Bone marrow (tissue), 2 donors: Measurements from ENCODE around the gene RIMS3.

Source experiments
- DNase-seq, 2 donors: peaks; one replicate each; lab custom pipeline; 2025; lab: John Stamatoyannopoulos, UW

Gene RIMS3

DNA sequence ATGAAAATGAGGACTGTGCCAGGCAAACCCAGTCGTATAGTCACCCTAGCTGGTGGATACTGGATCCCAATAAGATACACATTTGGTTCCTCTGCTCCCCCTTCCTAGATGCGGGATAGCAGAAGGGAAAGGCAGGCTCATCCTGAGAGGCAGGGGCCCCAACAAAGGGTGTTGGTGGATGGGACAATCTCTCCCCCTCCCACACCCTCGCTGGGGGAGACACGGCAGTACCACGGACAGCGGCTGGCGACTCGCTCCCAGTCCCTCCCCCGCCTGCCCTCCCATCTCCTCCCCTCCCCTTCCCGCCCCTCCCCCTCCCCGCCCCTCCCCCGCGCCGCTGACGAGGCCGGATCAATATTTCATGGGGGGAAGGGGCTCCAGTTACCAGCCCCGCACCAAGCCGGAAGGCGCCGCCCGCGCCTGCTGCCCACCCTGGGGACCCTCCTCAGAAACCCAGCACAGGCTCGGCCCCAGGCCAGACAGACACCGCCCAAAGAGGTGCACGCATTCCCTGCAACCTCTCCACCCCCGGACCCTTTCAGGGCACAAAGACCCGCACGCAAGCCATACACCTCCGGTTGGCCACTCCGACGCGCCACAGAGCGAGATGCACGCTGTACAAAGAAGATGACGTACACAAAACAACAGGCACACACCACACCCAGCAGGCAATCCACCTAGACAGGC is 11.5 kb downstream of the RIMS3 start:
- DNase-seq = no peak

DNA sequence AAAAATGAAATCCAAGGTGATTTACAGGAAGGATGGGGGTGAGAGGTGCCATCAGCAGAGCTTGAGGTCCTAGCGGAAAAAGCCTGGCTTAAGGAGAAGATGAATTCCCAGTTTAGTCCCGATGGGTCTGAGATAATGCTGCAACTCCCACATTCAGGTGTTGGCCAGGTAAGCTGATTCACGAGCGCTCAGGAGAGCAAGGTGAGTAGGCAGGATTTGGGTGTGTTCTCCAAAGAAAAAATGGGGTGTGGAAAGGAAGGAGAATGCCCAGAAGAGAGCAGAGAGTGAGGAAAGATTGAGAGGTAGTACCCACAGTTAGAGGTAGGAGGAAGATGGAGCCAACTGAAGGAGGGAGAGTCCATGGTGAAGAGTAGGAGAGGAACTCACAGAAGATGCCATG is 12.5 kb downstream of the RIMS3 start:
- no peak for DNase-seq

GRCh38 chr1:40652468-40652867 is 13.0 kb downstream of the RIMS3 start:
- no peak for DNase-seq

DNA sequence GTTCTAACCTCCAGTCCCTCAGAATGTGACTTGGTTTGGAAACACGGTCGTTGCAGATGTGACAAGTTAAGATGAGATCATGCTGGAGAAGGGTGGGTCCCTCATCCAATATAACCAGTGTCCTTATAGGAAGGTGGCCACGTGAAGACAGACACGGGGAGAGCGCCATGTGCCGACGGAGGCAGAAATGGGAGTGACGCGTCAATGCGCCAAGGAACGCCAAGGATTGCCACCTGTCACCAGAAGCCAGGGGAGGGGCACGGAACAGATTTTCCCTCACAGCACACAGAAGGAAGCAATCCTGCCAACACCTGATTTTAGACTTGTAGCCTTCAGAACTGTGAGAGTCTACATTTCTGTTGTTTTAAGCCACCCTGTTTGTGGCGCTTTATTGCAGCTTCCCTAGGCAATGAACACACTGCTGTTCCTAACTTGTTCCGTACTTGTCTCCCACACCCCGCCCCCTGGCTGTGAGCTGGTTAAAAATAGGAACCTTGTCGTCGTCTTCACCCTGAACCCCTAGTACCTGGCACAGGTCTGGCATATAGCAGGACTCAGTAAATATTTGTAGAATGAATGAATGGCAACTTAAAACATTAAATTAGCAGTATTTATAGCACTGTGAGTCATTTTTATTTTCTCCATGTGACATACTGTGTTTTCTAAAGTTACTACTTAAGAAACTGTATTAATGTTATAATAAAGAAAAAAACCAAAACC is 14.2 kb downstream of the RIMS3 start:
- no peak for DNase-seq

DNA sequence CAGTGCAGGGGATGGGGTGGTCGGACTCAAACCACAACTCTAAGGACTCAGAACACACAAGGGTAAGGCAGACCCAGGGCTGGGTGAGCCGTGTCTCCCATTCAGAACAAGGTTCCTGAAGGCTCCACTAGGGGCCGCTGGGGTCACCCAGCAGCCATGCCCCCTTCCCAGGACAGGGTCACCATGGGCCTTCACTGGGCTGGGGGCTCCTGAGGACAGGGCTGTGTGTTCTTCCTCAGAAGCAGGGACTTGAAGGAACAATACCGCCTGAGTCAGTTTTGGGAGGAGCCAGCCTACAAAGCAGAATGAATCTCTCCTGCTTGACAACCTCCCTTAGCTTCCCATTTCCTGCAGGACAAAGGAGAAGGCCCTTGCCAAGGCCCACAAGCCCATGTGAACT is 15.4 kb downstream of the RIMS3 start:
- DNase-seq = no peak

- DNase-seq = no peak
Measured at GRCh38 chr1:40649592-40649930, 15.9 kb downstream of the RIMS3 start.

DNA sequence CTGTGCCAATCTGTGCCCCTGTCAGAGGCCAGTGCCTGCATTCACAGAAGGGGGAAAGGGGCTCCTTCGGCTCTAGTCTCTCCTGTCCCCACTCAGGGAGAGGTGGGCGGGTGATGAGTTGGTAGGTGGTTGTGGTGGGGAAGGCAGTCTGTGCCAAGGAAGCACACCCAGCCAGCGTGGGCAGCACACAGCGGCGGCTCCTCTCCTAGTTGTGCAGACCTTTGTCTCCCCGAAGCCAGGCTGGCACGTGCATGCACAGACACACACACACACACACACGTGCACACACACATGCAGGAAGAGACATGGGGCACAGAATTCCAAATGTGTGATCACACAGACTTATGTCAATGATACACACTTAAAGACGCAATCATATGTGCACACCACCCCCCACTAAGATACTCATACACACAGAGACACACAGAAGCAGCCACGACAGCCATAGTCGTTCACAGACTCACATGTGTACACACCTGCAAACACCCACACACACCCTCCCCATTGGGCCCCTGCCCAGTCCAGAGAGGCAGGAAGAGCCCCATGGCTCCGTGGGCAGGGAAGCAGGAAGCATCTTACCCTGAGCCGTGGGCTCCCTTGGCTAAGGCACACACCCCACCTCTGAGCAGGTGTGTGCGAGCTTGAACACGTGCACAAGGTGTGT is 16.4 kb downstream of the RIMS3 start:
- no peak for DNase-seq

GRCh38 chr1:40648200-40648599 is 17.3 kb downstream of the RIMS3 start:
- no peak for DNase-seq

DNA sequence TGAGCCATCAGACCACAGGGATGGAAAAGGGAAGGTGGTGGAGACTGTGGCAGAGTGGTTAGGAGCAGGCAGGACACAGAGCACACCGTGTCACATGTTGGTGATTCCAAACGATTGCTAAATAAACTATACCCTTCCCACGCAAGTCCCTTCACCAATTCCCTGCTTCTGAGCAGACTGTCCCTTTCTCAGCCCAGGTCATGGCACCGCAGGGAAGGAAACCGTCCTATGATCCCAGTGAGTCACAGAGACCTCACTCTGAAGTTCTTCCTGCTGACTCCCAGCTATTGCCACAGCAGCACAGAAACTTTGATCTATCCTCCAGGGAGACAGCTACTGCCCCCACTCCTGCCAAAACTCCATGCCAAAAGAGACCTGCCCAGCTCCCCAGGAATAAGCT is 19.2 kb downstream of the RIMS3 start:
- no peak for DNase-seq

DNA sequence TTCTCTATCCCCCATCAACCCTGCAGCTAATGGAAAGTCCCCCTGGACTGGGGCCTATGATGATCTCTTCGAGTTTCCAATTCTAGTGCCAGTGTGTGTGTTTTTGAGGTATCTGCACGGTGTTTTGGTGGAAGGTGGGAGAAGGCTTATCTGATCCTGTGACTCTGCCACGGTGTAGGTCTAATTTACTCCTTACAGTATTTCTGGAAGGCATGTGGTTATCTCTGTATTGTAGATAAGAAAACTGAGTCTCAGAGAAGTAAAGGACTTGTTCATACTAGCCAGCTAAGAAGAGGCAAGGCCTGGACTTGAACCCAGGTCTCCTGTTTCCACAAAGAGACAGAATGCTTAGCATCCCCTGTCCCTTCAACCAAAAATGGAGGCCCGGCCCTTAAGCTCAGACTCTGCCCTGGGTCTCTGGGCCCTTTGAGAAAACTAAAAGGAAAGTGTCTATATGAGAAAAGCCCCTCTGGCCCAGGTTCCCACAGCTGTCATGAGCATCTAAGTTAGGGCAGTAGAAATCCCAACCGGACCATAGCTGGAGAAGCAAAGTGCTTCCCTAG is 20.3 kb downstream of the RIMS3 start:
- no peak for DNase-seq

DNA sequence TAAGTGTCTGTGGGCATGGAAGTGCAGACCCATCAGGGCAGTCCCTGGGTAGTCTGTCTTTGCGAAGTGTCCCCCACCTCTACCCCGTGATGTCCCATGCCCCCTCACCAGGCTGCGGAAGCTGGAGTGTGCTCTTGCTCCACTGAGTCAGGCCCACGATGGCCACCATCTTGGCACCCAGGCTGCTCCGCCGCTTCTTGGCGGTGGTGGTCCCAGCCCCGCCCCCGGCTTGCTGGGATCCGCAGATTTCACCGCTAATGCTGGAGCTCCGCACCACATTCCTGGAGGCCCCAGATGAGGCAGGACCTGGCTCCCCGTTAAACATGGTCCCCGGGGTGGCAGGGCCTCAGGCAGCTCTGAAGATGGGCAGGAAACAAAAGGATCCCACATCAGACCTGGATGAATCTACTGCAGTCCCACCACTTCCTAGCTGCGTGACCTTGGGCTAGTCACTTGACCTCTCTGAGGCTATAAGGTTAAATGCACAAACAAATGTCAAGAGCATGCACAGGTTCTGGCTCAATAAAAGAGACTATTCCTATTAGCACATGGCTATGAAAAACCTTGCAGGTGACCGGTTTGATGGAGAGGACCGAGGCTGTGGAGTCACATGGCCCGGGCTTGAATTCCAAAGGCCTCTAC is 23.8 kb downstream of the RIMS3 start:
- no peak for DNase-seq

GRCh38 chr1:40640314-40641076 is 25.0 kb downstream of the RIMS3 start:
- DNase-seq = no peak

- DNase-seq = no peak
Measured at GRCh38 chr1:40638097-40639036, 27.1 kb downstream of the RIMS3 start.

DNA sequence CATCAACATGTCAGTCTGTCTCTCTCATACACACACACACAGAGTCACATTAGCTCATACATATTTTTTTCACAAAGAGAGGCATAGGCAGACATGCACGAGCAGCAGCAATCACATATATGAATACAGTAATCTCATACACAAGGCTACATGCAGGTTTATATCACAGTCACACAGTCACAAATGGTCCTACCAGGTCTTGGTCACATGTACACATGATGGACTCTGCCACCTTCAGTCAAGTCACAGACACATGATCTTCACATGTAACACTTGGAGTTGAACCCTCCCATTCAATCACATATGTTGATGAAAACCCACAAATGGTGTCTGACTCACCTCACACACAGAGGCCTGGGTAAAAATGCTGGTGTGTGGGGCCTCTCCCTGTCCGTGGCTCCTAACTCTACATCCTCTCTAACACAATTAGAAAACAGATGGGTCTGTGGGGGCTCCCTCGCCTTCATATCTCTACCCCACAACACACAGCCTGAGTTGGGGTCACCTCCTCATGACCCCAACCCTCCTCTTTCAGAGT is 27.9 kb downstream of the RIMS3 start:
- DNase-seq = no peak

DNA sequence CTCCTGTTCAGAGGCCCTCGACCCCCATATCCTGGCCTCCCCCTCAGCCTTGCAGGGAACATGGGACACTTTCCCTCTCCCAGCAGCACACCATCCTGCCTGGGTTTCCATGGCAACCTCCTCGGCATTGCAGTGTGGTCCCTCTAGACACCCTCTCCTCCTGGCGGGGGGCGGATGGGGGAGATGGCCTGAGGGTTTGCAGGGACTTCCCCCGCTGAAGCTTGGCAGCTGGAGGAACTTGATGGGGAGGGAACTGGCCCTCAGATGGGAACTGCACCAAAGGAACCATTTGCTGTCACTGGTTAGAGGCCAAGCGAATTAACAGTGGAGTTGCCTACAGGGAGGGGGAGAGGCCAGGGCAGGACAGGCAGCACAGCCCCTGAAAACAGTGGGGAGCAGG is 28.7 kb downstream of the RIMS3 start:
- no peak for DNase-seq

GRCh38 chr1:40635763-40636500 is 29.6 kb downstream of the RIMS3 start:
- DNase-seq = no peak

GRCh38 chr1:40634901-40635655 is 30.4 kb downstream of the RIMS3 start:
- no peak for DNase-seq

DNA sequence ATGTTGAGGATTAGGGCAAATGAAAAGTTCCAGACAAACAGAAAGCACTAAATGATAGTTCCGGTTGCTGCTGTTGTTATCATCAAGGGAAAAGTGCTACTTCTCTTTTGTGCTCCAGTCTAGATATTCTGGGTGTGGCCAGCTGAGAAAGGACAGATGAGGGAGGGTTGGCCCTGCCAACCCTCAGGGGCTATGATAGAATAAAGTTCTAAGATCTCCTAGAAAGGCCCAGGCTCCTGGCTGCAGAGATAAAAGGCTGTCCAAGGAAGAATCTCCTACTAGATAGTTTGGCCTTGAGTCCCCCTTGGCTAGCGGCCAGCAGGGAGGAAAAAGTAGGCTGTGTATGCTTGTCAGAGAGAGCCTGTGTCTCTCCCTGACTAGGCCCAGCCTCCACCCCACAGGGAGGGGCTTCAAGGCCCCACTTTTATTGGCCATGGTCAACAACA is 31.5 kb downstream of the RIMS3 start:
- no peak for DNase-seq

GRCh38 chr1:40633523-40633922 is 32.0 kb downstream of the RIMS3 start:
- DNase-seq = no peak
